GM18951 (cell line): ENCODE data around the gene ZNF341.
"Not testable (repeated sequence)": the region's sequence is repeated elsewhere in the genome, so short reads cannot be mapped to it uniquely, and the experiment has no call there.

Experiments
- POLR2A ChIP-seq: IDR thresholded peaks from 4 replicates; pipeline ENCODE4 v1.6.1; 2011; ENCODE audit warnings: mild to moderate bottlenecking; ENCODE audit not compliant: insufficient read length, insufficient read depth; ENCODE audit errors: extremely low read depth
- in situ Hi-C: fragments of 300-500 bp; cut with MboI; formaldehyde crosslinking; loops from one replicate; pipeline ENCODE4 v1.12.0; 2022; ENCODE audit warnings: low sequenced_read_pairs, mixed read lengths, inconsistent platforms; ENCODE audit not compliant: unreplicated experiment

Gene ZNF341

DNA sequence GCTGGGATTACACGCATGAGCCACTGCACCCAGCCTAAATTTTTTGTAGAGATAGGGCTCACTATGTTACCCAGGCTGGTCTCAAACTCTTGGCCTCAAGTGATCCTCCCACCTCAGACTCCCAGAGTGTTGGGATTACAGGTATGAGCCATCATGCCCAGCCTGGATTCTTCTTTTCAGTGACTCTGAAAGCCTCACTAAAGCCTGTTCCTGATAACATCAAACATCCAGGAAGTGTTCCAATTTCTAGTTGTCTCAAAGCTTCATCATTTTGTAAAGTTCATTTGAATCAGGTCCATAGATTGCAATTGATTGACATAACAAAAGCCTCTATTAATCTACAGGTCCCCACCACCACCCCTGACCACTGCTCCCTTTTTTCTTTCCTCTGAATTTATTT, 50.1 kb downstream of the ZNF341 start:
- in situ Hi-C loops = no loop called here
- TF ChIP-seq POLR2A = no peak

DNA sequence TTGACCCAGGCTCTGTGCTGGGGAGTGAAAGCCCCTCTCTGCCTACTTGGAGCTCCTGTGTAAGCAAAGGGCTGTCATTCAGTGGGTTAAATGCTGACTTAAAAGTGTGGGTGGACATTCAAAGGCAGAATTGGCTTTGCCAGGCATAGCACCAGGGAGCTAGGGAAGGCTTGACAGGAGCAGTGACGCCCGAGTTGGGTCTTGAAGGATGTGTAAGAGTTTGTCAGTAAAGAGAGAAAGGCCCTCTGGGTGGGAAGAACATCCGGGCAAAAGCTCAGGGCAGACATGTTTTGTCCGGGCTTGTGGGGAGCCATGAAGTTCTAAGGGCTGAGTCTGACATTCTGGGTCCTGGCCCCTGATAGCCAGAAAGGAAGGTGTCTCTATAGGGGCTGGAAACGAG, 51.5 kb downstream of the ZNF341 start:
- in situ Hi-C loops = no loop called here
- no peak for TF ChIP-seq POLR2A

GRCh38 chr20:33783818-33784217, 52.0 kb downstream of the ZNF341 start:
- in situ Hi-C loops = no loop called here
- TF ChIP-seq POLR2A = no peak

GRCh38 chr20:33784225-33784624, 52.4 kb downstream of the ZNF341 start:
- no peak for TF ChIP-seq POLR2A
- in situ Hi-C loops = no loop called here

- TF ChIP-seq POLR2A = no peak
- in situ Hi-C loops = no loop called here
Observed at GRCh38 chr20:33785503-33785902, 53.7 kb downstream of the ZNF341 start.

- TF ChIP-seq POLR2A = no peak
- in situ Hi-C loops = no loop called here
Observed at GRCh38 chr20:33787253-33787891, 55.6 kb downstream of the ZNF341 start.

GRCh38 chr20:33788351-33789049, 56.7 kb downstream of the ZNF341 start:
- TF ChIP-seq POLR2A = no peak
- in situ Hi-C loops = no loop called here

DNA sequence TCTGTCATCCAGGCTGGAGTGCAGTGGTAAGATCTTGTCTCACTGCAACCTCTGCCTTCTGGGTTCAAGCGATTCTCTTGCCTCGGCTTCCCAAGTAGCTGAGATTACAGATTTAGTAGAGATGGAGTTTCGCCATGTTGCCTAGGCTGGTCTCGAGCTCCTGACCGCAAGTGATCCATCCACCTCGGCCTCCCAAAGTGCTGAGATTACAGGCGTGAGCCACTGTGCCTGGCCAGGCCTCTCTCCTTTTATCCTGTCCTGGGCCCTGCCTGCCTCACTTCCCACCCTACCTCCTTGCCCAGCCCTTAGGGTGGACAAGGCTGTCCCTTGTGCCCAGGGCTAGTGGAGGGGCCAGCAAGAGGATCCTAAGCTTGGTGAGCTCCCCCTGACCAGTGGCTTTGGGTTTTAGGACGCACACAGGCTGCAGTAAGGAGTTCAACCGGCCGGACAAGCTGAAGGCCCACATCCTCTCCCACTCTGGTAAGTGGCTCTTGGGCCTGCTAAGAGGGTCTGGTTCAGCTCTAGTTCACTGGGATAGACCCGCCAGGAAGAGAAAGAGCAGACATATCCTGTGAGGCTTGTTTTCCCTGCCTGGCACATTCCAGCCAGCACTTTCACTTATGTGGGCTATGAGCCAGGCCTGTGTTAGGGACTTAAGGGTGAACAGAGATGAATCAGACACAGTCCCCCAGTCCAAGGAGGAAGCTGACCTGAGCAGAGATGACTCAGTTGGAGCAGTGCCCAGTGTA, 57.5 kb downstream of the ZNF341 start:
- TF ChIP-seq POLR2A = no peak
- in situ Hi-C loops = no loop called here

GRCh38 chr20:33789858-33790182, 58.0 kb downstream of the ZNF341 start:
- in situ Hi-C loops = no loop called here
- TF ChIP-seq POLR2A = no peak

GRCh38 chr20:33790566-33790965, 58.8 kb downstream of the ZNF341 start:
- in situ Hi-C loops = no loop called here
- TF ChIP-seq POLR2A = no peak

- in situ Hi-C loops = no loop called here
- TF ChIP-seq POLR2A = no peak
Observed at GRCh38 chr20:33791021-33791420, 59.2 kb downstream of the ZNF341 start.

DNA sequence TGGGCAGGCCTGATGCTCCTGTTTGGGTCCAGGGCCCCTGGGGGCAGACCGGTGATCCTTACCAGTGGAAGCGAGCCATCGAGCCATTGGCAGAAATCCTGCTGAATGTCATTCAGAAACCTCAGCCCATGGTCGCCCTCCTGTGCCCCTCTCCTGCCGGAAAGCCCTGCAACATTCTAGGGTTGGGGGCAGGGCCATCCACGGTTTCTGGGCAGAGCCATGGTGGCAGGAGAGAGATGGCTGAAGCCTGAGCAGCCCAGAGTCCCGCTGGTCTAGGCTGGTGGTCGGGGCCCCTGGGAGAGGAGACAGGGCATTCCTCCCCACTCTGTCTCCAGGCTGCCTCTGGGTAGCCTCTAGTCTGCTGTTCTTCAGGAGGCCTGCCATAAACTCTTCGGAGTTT, 59.7 kb downstream of the ZNF341 start:
- in situ Hi-C loops = no loop called here
- TF ChIP-seq POLR2A = no peak

DNA sequence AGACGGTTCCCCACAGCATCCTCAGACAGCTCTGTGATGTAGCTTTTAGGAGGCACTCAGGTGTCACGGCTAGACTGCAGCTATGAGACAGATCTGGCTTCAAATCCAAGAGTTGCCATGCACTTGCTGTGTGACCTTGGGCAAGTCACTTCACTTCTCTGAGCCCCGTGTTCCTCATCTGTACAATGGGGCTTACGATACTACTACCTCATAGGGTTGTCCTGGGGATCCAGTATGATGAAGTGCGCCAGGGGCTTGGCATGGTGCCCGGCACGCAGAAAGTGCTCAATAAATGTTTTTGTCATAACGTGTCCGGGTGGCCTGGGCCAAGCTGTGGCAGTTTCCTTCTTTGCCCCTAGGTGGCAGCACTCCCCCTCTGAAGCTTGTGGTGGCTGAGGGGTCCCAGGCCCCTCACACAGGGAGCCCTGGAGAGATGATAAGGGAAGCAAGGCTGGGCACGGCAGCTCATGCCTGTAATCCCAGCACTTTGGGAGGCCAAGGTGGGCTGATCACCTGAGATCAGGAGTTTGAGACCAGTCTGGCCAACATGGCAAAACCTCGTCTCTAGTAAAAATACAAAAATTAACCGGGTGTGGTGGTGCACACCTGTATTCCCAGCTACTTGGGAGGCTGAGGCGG, 60.3 kb downstream of the ZNF341 start:
- in situ Hi-C loops = no loop called here
- TF ChIP-seq POLR2A = no peak

GRCh38 chr20:33792598-33792989, 60.8 kb downstream of the ZNF341 start:
- in situ Hi-C loops = not testable (repeated sequence)
